ENCODE measurements around the gene KCNK7.

GRCh38 chr11:65560555-65561418 is 34.8 kb downstream of the KCNK7 start:
- TF ChIP-seq POLR2A (IDR thresholded peaks at IDR 0.05; ENCODE audit: low read length) (no peak), GATA1 (IDR thresholded peaks at IDR 0.05; ENCODE audit: low read depth, low read length) (no peak)

All from erythroblast (primary cell).